Common myeloid progenitor, CD34-positive (primary cell): Measurements from ENCODE around the gene GPR63.

Experiments used
- CTCF ChIA-PET: fragments of 350-600 bp; sonication (Branson Sonifier 250); formaldehyde crosslinking; loops from one replicate; lab custom pipeline; 2021; ENCODE audit warnings: antibody characterized with exemption; lab: Charles Lee
- POLR2A ChIA-PET: fragments of 350-600 bp; sonication (Branson Sonifier 250); formaldehyde crosslinking; loops from one replicate; lab custom pipeline; 2021; ENCODE audit warnings: antibody characterized with exemption; lab: Charles Lee
- DNase-seq, 3 donors: peaks; one replicate each; pipeline versions ENCODE4 v3.0.0 to v3.0.0-alpha.2; 2013
- H3K27ac ChIP-seq, 2 experiments: 1 replicate in 1 of 2; 2 replicates in 1 of 2; pipeline ENCODE4 v1.7.0; 2013; ENCODE audit warnings: inconsistent platforms in 2 of 2, low read length in 2 of 2, mild to moderate bottlenecking in 2 of 2, low read depth in 1 of 2, moderate library complexity in 1 of 2; ENCODE audit not compliant: severe bottlenecking in 2 of 2, insufficient read depth in 1 of 2, poor library complexity in 1 of 2
- H3K27me3 ChIP-seq, 5 experiments: replicated peaks in 2 of 5; 1 replicate in 3 of 5; 2 replicates in 2 of 5; pipeline versions ENCODE4 v1.6.1 to v1.7.0; 2013; ENCODE audit warnings: low read length in 4 of 5, mild to moderate bottlenecking in 2 of 5, moderate library complexity in 2 of 5, inconsistent platforms in 1 of 5; ENCODE audit not compliant: insufficient read depth in 5 of 5, control insufficient read depth in 4 of 5
- H3K36me3 ChIP-seq, 4 experiments: 1 replicate in 2 of 4; 2 replicates in 2 of 4; pipeline versions ENCODE4 v1.6.1 to v1.7.0; 2013; ENCODE audit warnings: low read length in 3 of 4, control low read depth in 1 of 4, mild to moderate bottlenecking in 1 of 4; ENCODE audit not compliant: control insufficient read depth in 4 of 4, insufficient read depth in 4 of 4
- H3K4me1 ChIP-seq, 4 experiments: 1 replicate in 3 of 4; 2 replicates in 1 of 4; pipeline versions ENCODE4 v1.6.1 to v1.7.1; 2013; ENCODE audit warnings: low read length in 3 of 4, mild to moderate bottlenecking in 3 of 4, control low read depth in 1 of 4, inconsistent platforms in 1 of 4, moderate library complexity in 1 of 4; ENCODE audit not compliant: control insufficient read depth in 4 of 4, insufficient read depth in 4 of 4; ENCODE audit errors: control extremely low read depth in 1 of 4
- H3K4me3 ChIP-seq, 7 experiments: 1 replicate in 4 of 7; 2 replicates in 3 of 7; pipeline versions ENCODE4 v1.5.1 to v1.7.0; 2013; ENCODE audit warnings: mild to moderate bottlenecking in 7 of 7, low read length in 6 of 7, moderate library complexity in 6 of 7, inconsistent platforms in 2 of 7, low read depth in 2 of 7, control low read depth in 1 of 7; ENCODE audit not compliant: insufficient read depth in 4 of 7, control insufficient read depth in 1 of 7; ENCODE audit errors: extremely low read depth in 1 of 7
- H3K9me3 ChIP-seq, 5 experiments: 1 replicate in 4 of 5; 2 replicates in 1 of 5; pipeline versions ENCODE4 v1.6.1 to v1.7.1; 2013; ENCODE audit warnings: low read length in 4 of 5, mild to moderate bottlenecking in 2 of 5, inconsistent platforms in 1 of 5, low read depth in 1 of 5, moderate library complexity in 1 of 5; ENCODE audit not compliant: control insufficient read depth in 4 of 5, insufficient read depth in 2 of 5; ENCODE audit errors: control extremely low read depth in 1 of 5
- WGBS: methylation state at CpG from one replicate; pipeline ENCODE4 v1.1.5; 2013; ENCODE audit not compliant: insufficient coverage; 5-methylcytosine and 5-hydroxymethylcytosine counted together

Gene GPR63

GRCh38 chr6:96826865-96827264 lies 10.4 kb downstream of the GPR63 start:
- peaks cover 0 to 4% (median 0%) of the 10 kb centered on the region in 4 experiments for H3K36me3 ChIP-seq
- POLR2A ChIA-PET, result no interaction called here
- H3K4me1 ChIP-seq, result peaks cover 0 to 2% (median 0%) of the 10 kb centered on the region in 4 experiments
- H3K27ac ChIP-seq, result no peak overlapping the region
- CTCF ChIA-PET, result no interaction called here
- H3K4me3 ChIP-seq, result no peak overlapping the region
- no peaks in the 10 kb centered on the region for H3K27me3 ChIP-seq
- H3K9me3 ChIP-seq, result no peaks in the 10 kb centered on the region
- WGBS, result 73% methylated on average over 1 of the region's 1 CpG
- DNase-seq, result peak in 1 of 3 donors; percentile 4

GRCh38 chr6:96823743-96824142 lies 13.5 kb downstream of the GPR63 start:
- no peak overlapping the region for H3K27ac ChIP-seq
- CTCF ChIA-PET, result no interaction called here
- DNase-seq, result no peak
- 82% methylated on average over 1 of the region's 2 CpGs for WGBS
- no peaks in the 10 kb centered on the region for H3K27me3 ChIP-seq
- H3K4me1 ChIP-seq, result peaks cover 0 to 2% (median 0%) of the 10 kb centered on the region in 4 experiments
- no peak overlapping the region for H3K4me3 ChIP-seq
- no peaks in the 10 kb centered on the region for H3K9me3 ChIP-seq
- H3K36me3 ChIP-seq, result no peaks in the 10 kb centered on the region
- POLR2A ChIA-PET, result no interaction called here

DNA sequence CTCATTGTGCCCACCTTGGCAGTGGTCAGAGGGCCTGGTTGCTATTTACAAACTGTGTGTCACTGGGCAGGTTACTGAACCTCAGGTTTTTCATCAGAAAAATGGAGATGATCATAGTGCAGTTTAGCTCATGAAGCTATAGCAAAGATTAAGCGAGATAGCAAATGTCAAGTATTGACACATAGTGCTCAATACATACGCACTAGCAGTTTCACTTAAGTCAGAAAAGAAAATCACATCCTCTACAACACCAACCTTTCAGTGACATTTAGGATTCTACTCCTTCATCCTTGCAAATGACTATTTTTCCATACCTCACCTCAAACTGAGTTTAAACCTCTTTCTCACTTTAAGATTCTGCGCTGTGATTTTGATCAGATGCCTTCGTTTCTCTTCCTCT lies 16.2 kb downstream of the GPR63 start:
- no peak for DNase-seq
- no peaks in the 10 kb centered on the region for H3K36me3 ChIP-seq
- H3K9me3 ChIP-seq, result no peaks in the 10 kb centered on the region
- POLR2A ChIA-PET, result no interaction called here
- no peaks in the 10 kb centered on the region for H3K4me1 ChIP-seq
- H3K27ac ChIP-seq, result no peak overlapping the region
- 100% methylated on average over 4 of the region's 4 CpGs for WGBS
- H3K27me3 ChIP-seq, result no peaks in the 10 kb centered on the region
- no peak overlapping the region for H3K4me3 ChIP-seq
- CTCF ChIA-PET, result no interaction called here

DNA sequence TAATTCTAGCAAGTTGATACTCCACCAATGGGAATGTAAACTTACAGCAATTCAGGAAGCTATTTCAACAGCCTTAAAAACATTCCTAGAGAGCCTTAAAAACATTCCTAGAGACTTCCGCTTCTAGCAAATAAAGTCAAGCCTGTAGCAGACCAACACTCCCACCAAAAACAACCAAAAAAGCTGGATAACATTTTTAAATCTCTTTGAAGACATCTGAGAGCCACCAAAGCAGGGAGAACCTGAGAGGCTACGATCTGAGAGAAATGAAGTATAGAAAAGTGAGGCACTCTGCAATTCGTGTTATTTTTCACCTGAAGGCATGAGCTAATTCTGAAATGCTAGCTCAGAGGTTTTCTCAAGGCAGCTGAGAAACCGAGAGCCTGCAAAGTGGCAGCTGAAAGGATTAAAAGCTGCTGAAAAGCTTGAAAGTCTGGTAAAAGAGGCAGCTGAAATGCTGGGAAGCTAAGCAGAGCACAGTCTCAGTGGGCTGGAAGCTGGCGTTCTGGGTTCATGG lies 20.9 kb downstream of the GPR63 start:
- Histone ChIP-seq H3K27me3 (no peaks in the 10 kb centered on the region), H3K4me1 (no peaks in the 10 kb centered on the region), H3K36me3 (no peaks in the 10 kb centered on the region), H3K4me3 (no peak overlapping the region), H3K27ac (no peak overlapping the region), H3K9me3 (no peaks in the 10 kb centered on the region)
- ChIA-PET CTCF (no interaction called here), POLR2A (no interaction called here)
- no peak for DNase-seq
- 88% methylated on average over 3 of the region's 5 CpGs for WGBS

GRCh38 chr6:96814625-96815024 lies 22.7 kb downstream of the GPR63 start:
- POLR2A ChIA-PET, result no interaction called here
- Histone ChIP-seq H3K4me3 (no peak overlapping the region), H3K27me3 (no peaks in the 10 kb centered on the region), H3K4me1 (no peaks in the 10 kb centered on the region), H3K36me3 (no peaks in the 10 kb centered on the region), H3K9me3 (no peaks in the 10 kb centered on the region), H3K27ac (no peak overlapping the region)
- WGBS, result no CpG with 5 or more reads among the region's 1 CpG
- DNase-seq, result no peak
- CTCF ChIA-PET, result no interaction called here

DNA sequence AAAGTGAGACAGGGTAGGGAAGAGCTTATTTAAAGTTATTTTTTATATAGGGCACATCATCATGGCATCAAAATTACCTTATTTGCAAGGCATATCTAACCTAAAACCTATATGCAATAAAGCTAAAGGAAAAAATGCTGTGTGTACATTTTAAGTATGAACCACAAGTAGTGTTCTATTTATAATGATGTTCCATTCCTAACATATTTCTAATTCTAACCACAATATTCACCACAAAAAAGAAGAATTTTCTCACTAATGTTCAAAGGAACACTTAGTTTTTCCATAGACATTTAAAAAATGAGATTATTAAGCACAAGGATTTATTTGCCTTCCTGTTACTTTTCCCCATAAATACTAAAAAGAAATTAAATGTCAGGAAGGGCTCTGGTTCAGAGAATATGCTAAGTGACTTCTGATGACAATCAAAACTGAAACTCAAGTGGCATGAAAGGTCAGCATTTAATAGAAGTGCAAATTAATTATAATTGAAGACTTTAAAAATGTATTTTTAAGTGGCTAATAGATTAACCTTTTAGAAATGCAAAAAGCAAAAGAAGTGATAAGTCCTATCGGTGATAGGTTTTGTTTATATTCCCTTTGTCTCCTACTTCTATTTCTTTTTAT lies 25.1 kb downstream of the GPR63 start:
- Histone ChIP-seq H3K27me3 (no peaks in the 10 kb centered on the region), H3K9me3 (no peaks in the 10 kb centered on the region), H3K4me3 (no peak overlapping the region), H3K36me3 (no peaks in the 10 kb centered on the region), H3K4me1 (peaks cover 0 to 2% (median 0%) of the 10 kb centered on the region in 4 experiments), H3K27ac (no peak overlapping the region)
- ChIA-PET POLR2A (no interaction called here), CTCF (no interaction called here)
- DNase-seq, result no peak
- WGBS, result no CpG with 5 or more reads among the region's 1 CpG

DNA sequence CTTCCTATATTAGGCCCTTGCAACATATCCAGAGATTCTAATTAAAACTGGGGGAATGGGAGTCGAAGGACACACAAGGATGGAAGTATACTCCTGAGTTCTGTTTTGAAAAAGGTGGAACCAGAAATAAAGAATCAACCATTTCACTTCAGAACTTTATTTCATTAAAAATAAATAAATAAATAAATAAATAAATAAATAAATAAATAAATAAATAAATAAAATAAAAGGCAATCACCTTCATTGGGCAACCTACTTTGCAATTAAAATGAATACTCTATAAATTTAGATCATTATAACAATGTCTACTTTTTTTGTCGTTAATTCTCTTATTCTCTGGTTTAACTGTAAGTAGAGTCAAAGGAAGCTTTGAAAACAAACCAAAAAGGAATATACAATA lies 25.6 kb downstream of the GPR63 start:
- no peak overlapping the region for H3K4me3 ChIP-seq
- no peaks in the 10 kb centered on the region for H3K27me3 ChIP-seq
- H3K36me3 ChIP-seq, result no peaks in the 10 kb centered on the region
- ChIA-PET CTCF (no interaction called here), POLR2A (no interaction called here)
- peaks cover 0 to 2% (median 0%) of the 10 kb centered on the region in 4 experiments for H3K4me1 ChIP-seq
- DNase-seq, result no peak
- H3K9me3 ChIP-seq, result no peaks in the 10 kb centered on the region
- no CpG with 5 or more reads among the region's 2 CpGs for WGBS
- no peak overlapping the region for H3K27ac ChIP-seq
